CD4-positive, alpha-beta T cell treated with Interleukin-6 for 4 hours (primary cell): ENCODE data around the gene ZNF669.

Experiments
- DNase-seq: peaks from one replicate; pipeline ENCODE4 v3.0.0-alpha.2; 2020; ENCODE audit warnings: mixed read lengths

The ZNF669 gene

DNA sequence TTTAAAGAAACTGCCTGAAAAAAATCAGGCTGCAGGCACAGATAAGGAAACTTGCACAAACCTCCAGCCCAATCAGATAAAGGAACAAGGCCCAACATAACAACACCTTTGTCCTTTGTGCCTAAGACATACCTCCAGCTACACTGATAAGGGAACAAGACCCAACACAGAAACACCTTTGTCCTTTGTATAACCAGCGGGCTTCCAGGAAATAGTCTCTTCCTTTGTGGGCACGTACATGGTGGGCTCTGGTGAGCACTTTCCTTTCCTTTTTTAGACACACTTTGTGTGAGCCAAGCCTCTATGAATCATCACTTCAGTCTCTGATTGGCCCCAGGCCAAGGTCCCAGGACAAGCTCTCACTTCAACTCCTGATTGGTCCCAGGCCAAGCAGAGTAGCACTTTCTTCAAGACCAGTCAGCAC, 49.2 kb downstream of the ZNF669 start:
- no peak for DNase-seq
